ENCODE data around the gene ANKLE2.
"Not testable (repeated sequence)": the region's sequence is repeated elsewhere in the genome, so short reads cannot be mapped to it uniquely, and the experiment has no call there.

ANKLE2 gene

GRCh38 chr12:132761032-132761920, at the start of gene ANKLE2:
Gene ANKLE2, minus strand, starts transcription at chr12:132761832. Its CDS starts 34 bp downstream, at chr12:132761798.
- DNase-seq: no peak

GRCh38 chr12:132809391-132809790, 47.8 kb upstream of the ANKLE2 start:
- DNase-seq: not testable (repeated sequence)

- no peak for DNase-seq
These were observed 45.9 kb upstream of the ANKLE2 start for GRCh38 chr12:132807295-132808092.

GRCh38 chr12:132806857-132807256, 45.2 kb upstream of the ANKLE2 start:
- no peak for DNase-seq

GRCh38 chr12:132804426-132804861, 42.8 kb upstream of the ANKLE2 start:
- DNase-seq: no peak

GRCh38 chr12:132803888-132804287, 42.3 kb upstream of the ANKLE2 start:
- DNase-seq: no peak

- no peak for DNase-seq
These were observed 41.5 kb upstream of the ANKLE2 start for GRCh38 chr12:132803125-132803524.

GRCh38 chr12:132801741-132802140, 40.1 kb upstream of the ANKLE2 start:
- DNase-seq: no peak

- DNase-seq: no peak
These were observed 37.2 kb upstream of the ANKLE2 start for GRCh38 chr12:132798836-132799235.

GRCh38 chr12:132797820-132798570, 36.4 kb upstream of the ANKLE2 start:
- no peak for DNase-seq

GRCh38 chr12:132795847-132796246, 34.2 kb upstream of the ANKLE2 start:
- no peak for DNase-seq

GRCh38 chr12:132791940-132792339, 30.3 kb upstream of the ANKLE2 start:
- not testable (repeated sequence) for DNase-seq

- DNase-seq: no peak
These were observed 27.5 kb upstream of the ANKLE2 start for GRCh38 chr12:132789099-132789471.

GRCh38 chr12:132788375-132789098, 26.9 kb upstream of the ANKLE2 start:
- DNase-seq: no peak

- no peak for DNase-seq
These were observed 26.2 kb upstream of the ANKLE2 start for GRCh38 chr12:132787877-132788276.

- no peak for DNase-seq
These were observed 24.6 kb upstream of the ANKLE2 start for GRCh38 chr12:132786192-132786591.

- DNase-seq: no peak
These were observed 22.9 kb upstream of the ANKLE2 start for GRCh38 chr12:132784580-132784979.

- DNase-seq: no peak
These were observed 22.4 kb upstream of the ANKLE2 start for GRCh38 chr12:132783917-132784531.

GRCh38 chr12:132781938-132782337, 20.3 kb upstream of the ANKLE2 start:
- no peak for DNase-seq

GRCh38 chr12:132779781-132780353, 18.2 kb upstream of the ANKLE2 start:
- DNase-seq: no peak

GRCh38 chr12:132777614-132778013, 16.0 kb upstream of the ANKLE2 start:
- DNase-seq: no peak
